OCI-LY7 (cell line): ENCODE results near the gene ERICH6.

ENCODE experiments used
- CTCF ChIP-seq: fragments of 200-600 bp; sonication (generic); conservative IDR thresholded peaks from 2 replicates; pipeline ENCODE4 v1.5.1; 2014; ENCODE audit warnings: mild to moderate bottlenecking, antibody characterized with exemption, low read length, moderate library complexity, mixed read lengths
- EZH2phosphoT487 ChIP-seq: fragments of 200-600 bp; sonication (generic); IDR thresholded peaks from 2 replicates; pipeline ENCODE4 v1.6.1; 2018; ENCODE audit warnings: low read depth, borderline replicate concordance, mild to moderate bottlenecking, mixed run types, antibody characterized with exemption, low read length, moderate library complexity, mixed read lengths

DNA sequence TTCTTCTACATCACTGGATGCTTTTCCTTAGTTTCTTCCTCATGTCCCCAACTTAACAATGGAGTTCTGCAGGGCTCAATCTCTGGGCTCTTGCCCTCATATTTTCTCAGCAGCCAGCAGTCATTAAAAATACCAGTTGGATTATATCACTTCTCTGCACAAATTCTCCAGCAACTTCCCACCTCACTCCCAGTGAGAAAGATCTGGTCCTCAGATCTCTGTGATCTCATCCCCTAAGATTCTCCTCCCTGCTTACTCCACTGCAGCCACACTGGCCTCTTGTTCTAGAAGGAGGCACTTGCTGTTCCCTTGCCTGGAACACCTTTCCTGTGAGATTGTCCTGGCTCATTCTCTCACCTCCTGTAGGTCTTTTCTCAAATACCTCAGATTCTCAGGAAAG lies 6.1 kb downstream of the ERICH6 start:
- no peak for TF ChIP-seq CTCF
- TF ChIP-seq EZH2phosphoT487, result no peak
